ENCODE results near the gene COL4A4. TPM values are rescaled to one million over a fixed set of nuclear protein-coding genes. Genes with fewer than 3 reads are reported as not detected.

Gene COL4A4
- polyA plus RNA-seq, 2 of the 4 experiments (the other 2 are of a cell fraction) = 1.7 to 6.8 TPM

- no peak for TF ChIP-seq REST (IDR thresholded peaks at IDR 0.05)
- no peak for TF ChIP-seq JUN (IDR thresholded peaks at IDR 0.05)
Observed at GRCh38 chr2:226981791-226982326, 182.1 kb downstream of the COL4A4 start (continued).

DNA sequence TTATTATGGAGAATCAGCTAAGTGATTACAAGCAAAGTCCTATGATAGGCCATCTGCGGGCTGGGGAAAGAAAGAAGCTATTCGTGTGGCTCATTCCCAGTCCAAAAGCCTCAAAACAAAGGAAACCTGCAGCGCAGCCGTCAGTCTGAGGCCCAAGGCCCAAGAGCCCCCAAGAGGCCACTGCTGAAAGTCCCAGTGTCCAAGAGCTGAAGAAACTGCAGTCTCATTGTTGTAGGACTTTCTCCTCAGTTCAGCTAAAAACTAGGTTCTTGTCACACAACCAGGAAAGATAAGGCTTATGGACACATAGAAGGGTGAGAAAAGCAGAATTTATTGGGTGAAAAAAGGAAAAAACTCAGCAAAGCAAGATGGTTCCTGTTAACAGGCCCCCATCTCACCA, 185.0 kb downstream of the COL4A4 start:
- FAIRE-seq (no peak), DNase-seq (ENCODE audit: low read depth in 1 of 2, low spot score in 1 of 2) (peak in 1 of 2 experiments; percentile 5), ATAC-seq (no peak)
- Histone ChIP-seq H3K4me1 (no peaks in the 10 kb centered on the region), H3K4me3 (no peak overlapping the region), H3K27ac (no peak overlapping the region), H3K9me3 (no peaks in the 10 kb centered on the region), H3K4me2 (no peak overlapping the region)
- POLR2A ChIA-PET = no interaction called here
- TF ChIP-seq MAX (IDR thresholded peaks at IDR 0.05) = no peak
- no peak for TF ChIP-seq HOXA7 (CRISPR knock-in tag; IDR thresholded peaks at IDR 0.05)
- no peak for TF ChIP-seq EHMT2 (IDR thresholded peaks at IDR 0.05; ENCODE audit: low read depth)
- no peak for TF ChIP-seq FOXS1 (CRISPR knock-in tag; IDR thresholded peaks at IDR 0.05)
- no peak for TF ChIP-seq EHF (CRISPR knock-in tag; IDR thresholded peaks at IDR 0.05)
- no peak for TF ChIP-seq TFCP2L1 (CRISPR knock-in tag; IDR thresholded peaks at IDR 0.05)
- no peak for TF ChIP-seq NR3C1 (IDR thresholded peaks at IDR 0.05)
- no peak for TF ChIP-seq NPAS2 (CRISPR knock-in tag; IDR thresholded peaks at IDR 0.05; ENCODE audit: borderline replicate concordance)
- TF ChIP-seq RARB (CRISPR knock-in tag; IDR thresholded peaks at IDR 0.05) = no peak
- no peak for TF ChIP-seq CHD2 (IDR thresholded peaks at IDR 0.05; ENCODE audit: low read length, partially characterized antibody)
- no peak for TF ChIP-seq MAFK (IDR thresholded peaks at IDR 0.05; ENCODE audit: partially characterized antibody)
- no peak for TF ChIP-seq RCOR1 (IDR thresholded peaks at IDR 0.05; ENCODE audit: low read depth, low read length)
- no peak for TF ChIP-seq POLR2AphosphoS2 (conservative IDR thresholded peaks at IDR 0.05; ENCODE audit: low read length)
- TF ChIP-seq CEBPB (IDR thresholded peaks at IDR 0.05) = no peak
- TF ChIP-seq PHF8 (IDR thresholded peaks at IDR 0.05; ENCODE audit: borderline replicate concordance, low read depth) = no peak
- TF ChIP-seq HES2 (IDR thresholded peaks at IDR 0.05) = no peak
- CTCF ChIA-PET = interaction anchor here (1.0 to 1.1 kb wide), 2 partner anchors 177 to 1312 kb away, joined by 3 to 5 read pairs; no protein-coding TSS in a partner anchor
- 92% methylated on average over 4 of the region's 4 CpGs for WGBS (ENCODE audit: missing lambda C conversion rate)

DNA sequence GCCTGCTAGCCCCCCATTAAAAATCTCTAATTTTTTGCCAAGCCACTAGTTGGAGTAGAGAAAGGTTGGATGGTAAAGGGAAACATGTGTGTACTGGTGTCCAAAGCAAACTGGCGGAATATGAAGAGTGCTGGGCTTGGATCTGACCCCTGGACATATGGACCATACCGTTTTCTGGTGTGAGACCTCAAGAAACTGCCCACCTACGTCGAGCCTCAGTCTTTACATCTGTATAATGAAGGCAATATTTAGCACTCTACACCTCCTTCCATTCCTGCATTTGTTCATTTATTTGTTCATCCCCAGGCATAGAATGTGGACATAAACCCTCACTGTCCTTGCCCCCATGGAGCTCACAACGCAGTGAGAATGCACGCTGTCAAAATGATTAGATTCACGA, 185.7 kb downstream of the COL4A4 start:
- no peak overlapping the region for H3K4me2 ChIP-seq
- ChIA-PET CTCF (interaction anchor here (1.0 to 1.7 kb wide), 3 partner anchors 19 to 1312 kb away, joined by 3 to 7 read pairs (median 5); no protein-coding TSS in a partner anchor), POLR2A (no interaction called here)
- 92% methylated on average over 7 of the region's 7 CpGs for WGBS (ENCODE audit: missing lambda C conversion rate)
- H3K27ac ChIP-seq = no peak overlapping the region
- no peak overlapping the region for H3K4me3 ChIP-seq
- no peak for DNase-seq (ENCODE audit: low read depth in 1 of 2, low spot score in 1 of 2)
- ATAC-seq = no peak
- no peaks in the 10 kb centered on the region for H3K4me1 ChIP-seq
- TF ChIP-seq NR3C1 (IDR thresholded peaks at IDR 0.05) = no peak
- no peak for TF ChIP-seq HES2 (IDR thresholded peaks at IDR 0.05)
- TF ChIP-seq HOXB13 (CRISPR knock-in tag; IDR thresholded peaks at IDR 0.05; ENCODE audit: low read depth) = no peak
- TF ChIP-seq, protein P1, sequence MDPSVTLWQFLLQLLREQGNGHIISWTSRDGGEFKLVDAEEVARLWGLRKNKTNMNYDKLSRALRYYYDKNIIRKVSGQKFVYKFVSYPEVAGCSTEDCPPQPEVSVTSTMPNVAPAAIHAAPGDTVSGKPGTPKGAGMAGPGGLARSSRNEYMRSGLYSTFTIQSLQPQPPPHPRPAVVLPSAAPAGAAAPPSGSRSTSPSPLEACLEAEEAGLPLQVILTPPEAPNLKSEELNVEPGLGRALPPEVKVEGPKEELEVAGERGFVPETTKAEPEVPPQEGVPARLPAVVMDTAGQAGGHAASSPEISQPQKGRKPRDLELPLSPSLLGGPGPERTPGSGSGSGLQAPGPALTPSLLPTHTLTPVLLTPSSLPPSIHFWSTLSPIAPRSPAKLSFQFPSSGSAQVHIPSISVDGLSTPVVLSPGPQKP (IDR thresholded peaks at IDR 0.05; ENCODE audit: low read depth, low read length) = no peak
- no peak for TF ChIP-seq TP53 (CRISPR knock-in tag; IDR thresholded peaks at IDR 0.05)
- TF ChIP-seq HOXA7 (CRISPR knock-in tag; IDR thresholded peaks at IDR 0.05) = no peak
- no peak for TF ChIP-seq FOXS1 (CRISPR knock-in tag; IDR thresholded peaks at IDR 0.05)
- TF ChIP-seq MAX (IDR thresholded peaks at IDR 0.05) = no peak
- no peak for TF ChIP-seq USF2 (IDR thresholded peaks at IDR 0.05)
- TF ChIP-seq JUNB (IDR thresholded peaks at IDR 0.05) = no peak
- TF ChIP-seq REST (IDR thresholded peaks at IDR 0.05) = no peak
- no peak for TF ChIP-seq ZNF302 (CRISPR knock-in tag; IDR thresholded peaks at IDR 0.05)
- FAIRE-seq = no peak
- no peaks in the 10 kb centered on the region for H3K9me3 ChIP-seq
